Heart left ventricle (tissue), 16 donors: Measurements from ENCODE around the gene PMP22. TPM values are rescaled to one million over a fixed set of nuclear protein-coding genes. Genes with fewer than 3 reads are reported as not detected.

Experiments used
- ATAC-seq, 4 donors: fragments of 200-7000 bp; cut with Tn5 transposase; one replicate each; pipeline ENCODE4 v1.9.1; 2020 to 2022; ENCODE audit warnings: moderate library complexity in 4 of 4, mild to moderate bottlenecking in 3 of 4, moderate number of reproducible peaks in 1 of 4
- DNase-seq, 5 donors: peaks; one replicate each; pipeline ENCODE4 v3.0.0-alpha.2; 2020
- H3K27ac ChIP-seq, 12 donors: fragments of 200-600 bp; sonication (generic) in 4 of 12; one replicate each; pipeline versions ENCODE4 v1.5.0 to v1.8.0; 2016 to 2022; ENCODE audit warnings: mild to moderate bottlenecking in 2 of 12
- H3K27me3 ChIP-seq, 9 donors: fragments of 200-600 bp; sonication (generic) in 2 of 9; one replicate each; pipeline versions ENCODE4 v1.5.1 to v1.8.0; 2016 to 2022; ENCODE audit warnings: mild to moderate bottlenecking in 3 of 9
- H3K36me3 ChIP-seq, 9 donors: fragments of 200-600 bp; sonication (generic) in 2 of 9; one replicate each; pipeline versions ENCODE4 v1.5.0 to v1.8.0; 2018 to 2022; ENCODE audit warnings: mild to moderate bottlenecking in 2 of 9
- H3K4me1 ChIP-seq, 12 donors: fragments of 200-600 bp; sonication (generic) in 4 of 12; one replicate each; pipeline versions ENCODE4 v1.5.0 to v1.8.0; 2016 to 2022; ENCODE audit warnings: mild to moderate bottlenecking in 3 of 12
- H3K4me3 ChIP-seq, 12 donors: fragments of 200-600 bp; sonication (generic) in 4 of 12; one replicate each; pipeline versions ENCODE4 v1.5.0 to v1.8.0; 2017 to 2022; ENCODE audit warnings: mild to moderate bottlenecking in 9 of 12, moderate library complexity in 4 of 12
- H3K9me3 ChIP-seq, 12 donors: fragments of 200-600 bp; sonication (generic) in 4 of 12; one replicate each; pipeline versions ENCODE4 v1.5.0 to v1.8.0; 2016 to 2022; ENCODE audit warnings: mild to moderate bottlenecking in 1 of 12
- CTCF ChIP-seq, 12 donors: fragments of 200-600 bp; sonication (generic) in 4 of 12; IDR thresholded peaks; one replicate each; pipeline versions ENCODE4 v1.5.0 to v1.8.0; 2018 to 2022; ENCODE audit warnings: antibody characterized with exemption in 12 of 12, mild to moderate bottlenecking in 5 of 12
- POLR2A ChIP-seq, 2 donors: fragments of 450-650 bp; IDR thresholded peaks; one replicate each; pipeline ENCODE4 v1.6.1; 2017; ENCODE audit warnings: antibody characterized with exemption in 2 of 2, mild to moderate bottlenecking in 2 of 2, moderate library complexity in 2 of 2
- WGBS, 4 donors: extraction: QIAGEN DNeasy Blood & Tissue Kit in 2 of 4; methylation state at CpG; one replicate each; pipeline versions ENCODE4 v1.1.5 to v1.1.7; 2013 to 2018; 5-methylcytosine and 5-hydroxymethylcytosine counted together
- intact Hi-C, 10 donors: fragments of 100-400 bp; cut with DNase I; formaldehyde crosslinking; loops; one replicate each; pipeline versions ENCODE4 v1.11.1 to v1.14.2; 2022
- polyA plus RNA-seq, 2 donors: library from polyadenylated mRNA; stranded (reverse); fragments of 200-250 nt; gene quantifications; one replicate each; pipeline ENCODE4 v1.2.3, GENCODE V29; 2013
- total RNA-seq, 9 donors: library from RNA; depleted of rRNA in 2 of 9; stranded (reverse); fragments of >200 nt in 2 of 9; fragmentation: NEBNext Ultra II Directional in 3 of 9; extraction: Animal tissue kit (Norgen Biotek cat#: 25700) in 3 of 9; gene quantifications; one replicate each; pipeline versions ENCODE4 v1.1.0 to v1.2.4, GENCODE V29; 2016 to 2023
- donor health status: ischemic (EF 13 %, LVEDD 7.1; RV severe dilation, severe dysfunction).
- donor health status: healthy with polysubstance abuse.
- donor health status: DM: no; HTN: yes; CAD: no.
- donor health status: DM: no; HTN: no; CAD: no.
- donor health status: ischemic (EF 25% LVEDD 6.9; RV normal size, moderate dysfunction).
- donor health status: ischemic (EF 25% LVEDD 5.7; RV mildly dilated, moderate dysfunction).
- donor health status: healthy.
- donor health status: DM: yes; HTN: yes; CAD: no.
- donor health status: ischemic (EF 35%, LVEDD 5.7; RV mildly dilated, moderate dysfunction).
- donor health status: nonischemic (EF 11% LVEDD 7.7; RV severe dilation, severe dysfunction).
- donor health status: DM: yes; HTN: yes; CAD: no.
- donor health status: PGD.
- donor health status: ischemic (EF 29% LVEDD 5.4; RV normal size, mild dysfunction).
- donor health status: nonischemic (EF 23%, LVEDD 6.1; RV moderate dilation, normal function).

Gene PMP22
- total and polyA plus RNA-seq, 11 donors = 92.2 to 421 (median 186) TPM

- TF ChIP-seq POLR2A (IDR thresholded peaks at IDR 0.05) (no peak), CTCF (IDR thresholded peaks at IDR 0.05) (peak in 6 of 12 donors; percentile 12 to 37 (median 24))
- DNase-seq = no peak
- Histone ChIP-seq H3K4me1 (peaks cover 5 to 84% (median 69%) of the 10 kb centered on the region in 12 donors), H3K27ac (peak overlapping the region in 11 of 12 donors; percentile 43 to 81 (median 65)), H3K4me3 (no peak overlapping the region), H3K36me3 (peaks cover 0 to 79% (median 55%) of the 10 kb centered on the region in 9 donors), H3K9me3 (peaks cover 0 to 4% (median 0%) of the 10 kb centered on the region in 12 donors), H3K27me3 (no peaks in the 10 kb centered on the region)
- WGBS, 4 donors = 94% methylated on average over 8 of the region's 8 CpGs
- no peak for ATAC-seq
- intact Hi-C loops = no loop called here
Observed at GRCh38 chr17:15247891-15248529, 17.1 kb downstream of the PMP22 start.

- intact Hi-C loops = no loop called here
- Histone ChIP-seq H3K27me3 (no peaks in the 10 kb centered on the region), H3K36me3 (peaks cover 0 to 55% (median 31%) of the 10 kb centered on the region in 9 donors), H3K4me3 (no peak overlapping the region), H3K27ac (peak overlapping the region in 8 of 12 donors; percentile 13 to 54 (median 25)), H3K4me1 (peaks cover 5 to 71% (median 54%) of the 10 kb centered on the region in 12 donors), H3K9me3 (peaks cover 0 to 14% (median 0%) of the 10 kb centered on the region in 12 donors)
- ATAC-seq = peak in 2 of 4 donors; percentile 25 to 37
- TF ChIP-seq CTCF (IDR thresholded peaks at IDR 0.05) = no peak
- no peak for TF ChIP-seq POLR2A (IDR thresholded peaks at IDR 0.05)
- 45 to 53% (median 49%) methylated on average over 5 of the region's 5 CpGs for WGBS, 4 donors
- DNase-seq = no peak
Observed at GRCh38 chr17:15245054-15245453, 20.1 kb downstream of the PMP22 start.

- no peaks in the 10 kb centered on the region for H3K27me3 ChIP-seq
- ATAC-seq (peak; percentile 17 to 30 (median 24)), DNase-seq (no peak)
- H3K27ac ChIP-seq = peak overlapping the region in 9 of 12 donors; percentile 18 to 75 (median 46)
- peaks cover 8 to 80% (median 53%) of the 10 kb centered on the region in 12 donors for H3K4me1 ChIP-seq
- peaks cover 0 to 14% (median 0%) of the 10 kb centered on the region in 12 donors for H3K9me3 ChIP-seq
- H3K36me3 ChIP-seq = peaks cover 0 to 66% (median 44%) of the 10 kb centered on the region in 9 donors
- no peak overlapping the region for H3K4me3 ChIP-seq
- TF ChIP-seq POLR2A (IDR thresholded peaks at IDR 0.05) (no peak), CTCF (IDR thresholded peaks at IDR 0.05) (no peak)
- intact Hi-C loops = no loop called here
Observed at GRCh38 chr17:15240644-15241043, 24.5 kb downstream of the PMP22 start.

GRCh38 chr17:15239491-15239890, 25.6 kb downstream of the PMP22 start:
- WGBS, 4 donors = 74 to 84% (median 79%) methylated on average over 3 of the region's 3 CpGs
- H3K4me3 ChIP-seq = no peak overlapping the region
- intact Hi-C loops = no loop called here
- H3K4me1 ChIP-seq = peaks cover 8 to 81% (median 50%) of the 10 kb centered on the region in 12 donors
- no peaks in the 10 kb centered on the region for H3K27me3 ChIP-seq
- TF ChIP-seq POLR2A (IDR thresholded peaks at IDR 0.05) (no peak), CTCF (IDR thresholded peaks at IDR 0.05) (no peak)
- H3K27ac ChIP-seq = peak overlapping the region in 2 of 12 donors; percentile 7 to 75
- ATAC-seq (peak in 3 of 4 donors; percentile 26 to 43 (median 38)), DNase-seq (no peak)
- H3K9me3 ChIP-seq = peaks cover 0 to 14% (median 0%) of the 10 kb centered on the region in 12 donors
- peaks cover 0 to 71% (median 53%) of the 10 kb centered on the region in 9 donors for H3K36me3 ChIP-seq
